Measurements from ENCODE around the gene MLLT3.

MLLT3 gene

GRCh38 chr9:20552874-20553557, 69.3 kb downstream of the MLLT3 start:
- no peak for DNase-seq

- DNase-seq = no peak
These were observed 70.5 kb downstream of the MLLT3 start for GRCh38 chr9:20551835-20552234.

GRCh38 chr9:20551236-20551635, 71.1 kb downstream of the MLLT3 start:
- DNase-seq = no peak

GRCh38 chr9:20550326-20550725, 72.0 kb downstream of the MLLT3 start:
- DNase-seq = no peak

- no peak for DNase-seq
These were observed 73.2 kb downstream of the MLLT3 start for GRCh38 chr9:20549053-20549452.

GRCh38 chr9:20545023-20545622, 77.2 kb downstream of the MLLT3 start:
- DNase-seq = no peak

GRCh38 chr9:20540169-20540863, 82.0 kb downstream of the MLLT3 start:
- DNase-seq = no peak

- DNase-seq = no peak
These were observed 83.3 kb downstream of the MLLT3 start for GRCh38 chr9:20538956-20539355.

- DNase-seq = no peak
These were observed 84.2 kb downstream of the MLLT3 start for GRCh38 chr9:20538092-20538491.

GRCh38 chr9:20537294-20537693, 85.0 kb downstream of the MLLT3 start:
- DNase-seq = no peak

GRCh38 chr9:20532584-20532983, 89.7 kb downstream of the MLLT3 start:
- no peak for DNase-seq

GRCh38 chr9:20529837-20530236, 92.5 kb downstream of the MLLT3 start:
- no peak for DNase-seq

GRCh38 chr9:20528253-20528652, 94.0 kb downstream of the MLLT3 start:
- no peak for DNase-seq

- DNase-seq = no peak
These were observed 95.6 kb downstream of the MLLT3 start for GRCh38 chr9:20526500-20527319.

GRCh38 chr9:20524776-20525175, 97.5 kb downstream of the MLLT3 start:
- DNase-seq = no peak

- no peak for DNase-seq
These were observed 103.6 kb downstream of the MLLT3 start for GRCh38 chr9:20518737-20519136.

GRCh38 chr9:20513126-20513913, 109.0 kb downstream of the MLLT3 start:
- DNase-seq = no peak

- no peak for DNase-seq
These were observed 109.7 kb downstream of the MLLT3 start for GRCh38 chr9:20512636-20513035.

GRCh38 chr9:20512106-20512505, 110.2 kb downstream of the MLLT3 start:
- no peak for DNase-seq

- DNase-seq = no peak
These were observed 110.6 kb downstream of the MLLT3 start for GRCh38 chr9:20511686-20512085.

- no peak for DNase-seq
These were observed 112.8 kb downstream of the MLLT3 start for GRCh38 chr9:20509466-20509865.

- DNase-seq = no peak
These were observed 114.1 kb downstream of the MLLT3 start for GRCh38 chr9:20508242-20508641.

- no peak for DNase-seq
These were observed 114.9 kb downstream of the MLLT3 start for GRCh38 chr9:20507431-20507830.
